ENCODE data around the gene CFAP74.

Gene CFAP74

DNA sequence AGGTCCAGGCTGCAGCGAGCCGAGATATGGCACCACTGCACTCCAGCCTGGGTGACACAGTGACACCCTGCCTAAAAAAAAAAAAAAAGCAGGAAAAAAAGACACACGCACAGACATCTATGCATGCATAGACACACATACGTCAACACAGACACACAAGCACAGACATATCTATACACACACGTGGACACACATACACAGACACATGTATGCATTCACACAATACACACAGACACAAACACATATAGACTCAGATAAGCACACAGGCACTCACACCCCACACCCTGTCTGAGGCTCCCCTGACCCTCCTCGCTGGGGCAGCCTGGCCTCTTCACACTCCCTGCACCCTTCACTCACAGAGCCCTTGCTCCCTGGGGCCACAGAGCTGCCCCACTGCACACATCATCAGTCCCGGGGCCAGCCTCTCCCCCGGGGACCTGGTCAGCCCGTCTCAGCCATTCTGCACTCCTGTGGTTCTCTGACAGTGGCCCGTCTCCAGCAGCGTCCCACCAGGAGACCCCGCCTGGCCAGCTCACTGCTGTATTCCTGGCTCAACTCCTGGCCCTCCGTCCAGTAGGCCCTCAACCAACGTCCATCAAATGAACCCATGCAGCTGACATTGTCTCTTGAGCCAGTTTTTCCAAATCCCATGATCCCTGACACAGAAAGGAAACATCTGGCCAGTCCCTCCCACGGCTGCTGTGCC, 42.0 kb upstream of the CFAP74 start:
- TF ChIP-seq NFIC (IDR thresholded peaks at IDR 0.05) (no peak), YY1 (IDR thresholded peaks at IDR 0.05; ENCODE audit: low read depth) (no peak), EGR1 (IDR thresholded peaks at IDR 0.05) (no peak), TEAD4 (IDR thresholded peaks at IDR 0.05) (no peak), CREB1 (IDR thresholded peaks at IDR 0.05; ENCODE audit: low read depth) (no peak), ZBTB7A (IDR thresholded peaks at IDR 0.05; ENCODE audit: low read depth) (no peak), FOXM1 (IDR thresholded peaks at IDR 0.05; ENCODE audit: borderline replicate concordance, low read depth) (no peak), RAD21 (IDR thresholded peaks at IDR 0.05; ENCODE audit: low read depth) (no peak), TAF1 (IDR thresholded peaks at IDR 0.05; ENCODE audit: low read depth) (no peak)
- TF ChIP-seq, protein P1, sequence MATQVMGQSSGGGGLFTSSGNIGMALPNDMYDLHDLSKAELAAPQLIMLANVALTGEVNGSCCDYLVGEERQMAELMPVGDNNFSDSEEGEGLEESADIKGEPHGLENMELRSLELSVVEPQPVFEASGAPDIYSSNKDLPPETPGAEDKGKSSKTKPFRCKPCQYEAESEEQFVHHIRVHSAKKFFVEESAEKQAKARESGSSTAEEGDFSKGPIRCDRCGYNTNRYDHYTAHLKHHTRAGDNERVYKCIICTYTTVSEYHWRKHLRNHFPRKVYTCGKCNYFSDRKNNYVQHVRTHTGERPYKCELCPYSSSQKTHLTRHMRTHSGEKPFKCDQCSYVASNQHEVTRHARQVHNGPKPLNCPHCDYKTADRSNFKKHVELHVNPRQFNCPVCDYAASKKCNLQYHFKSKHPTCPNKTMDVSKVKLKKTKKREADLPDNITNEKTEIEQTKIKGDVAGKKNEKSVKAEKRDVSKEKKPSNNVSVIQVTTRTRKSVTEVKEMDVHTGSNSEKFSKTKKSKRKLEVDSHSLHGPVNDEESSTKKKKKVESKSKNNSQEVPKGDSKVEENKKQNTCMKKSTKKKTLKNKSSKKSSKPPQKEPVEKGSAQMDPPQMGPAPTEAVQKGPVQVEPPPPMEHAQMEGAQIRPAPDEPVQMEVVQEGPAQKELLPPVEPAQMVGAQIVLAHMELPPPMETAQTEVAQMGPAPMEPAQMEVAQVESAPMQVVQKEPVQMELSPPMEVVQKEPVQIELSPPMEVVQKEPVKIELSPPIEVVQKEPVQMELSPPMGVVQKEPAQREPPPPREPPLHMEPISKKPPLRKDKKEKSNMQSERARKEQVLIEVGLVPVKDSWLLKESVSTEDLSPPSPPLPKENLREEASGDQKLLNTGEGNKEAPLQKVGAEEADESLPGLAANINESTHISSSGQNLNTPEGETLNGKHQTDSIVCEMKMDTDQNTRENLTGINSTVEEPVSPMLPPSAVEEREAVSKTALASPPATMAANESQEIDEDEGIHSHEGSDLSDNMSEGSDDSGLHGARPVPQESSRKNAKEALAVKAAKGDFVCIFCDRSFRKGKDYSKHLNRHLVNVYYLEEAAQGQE (IDR thresholded peaks at IDR 0.05; ENCODE audit: low read depth) = no peak
- TF ChIP-seq, protein P2, sequence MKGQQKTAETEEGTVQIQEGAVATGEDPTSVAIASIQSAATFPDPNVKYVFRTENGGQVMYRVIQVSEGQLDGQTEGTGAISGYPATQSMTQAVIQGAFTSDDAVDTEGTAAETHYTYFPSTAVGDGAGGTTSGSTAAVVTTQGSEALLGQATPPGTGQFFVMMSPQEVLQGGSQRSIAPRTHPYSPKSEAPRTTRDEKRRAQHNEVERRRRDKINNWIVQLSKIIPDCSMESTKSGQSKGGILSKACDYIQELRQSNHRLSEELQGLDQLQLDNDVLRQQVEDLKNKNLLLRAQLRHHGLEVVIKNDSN (IDR thresholded peaks at IDR 0.05) = no peak
- TF ChIP-seq, protein P3, sequence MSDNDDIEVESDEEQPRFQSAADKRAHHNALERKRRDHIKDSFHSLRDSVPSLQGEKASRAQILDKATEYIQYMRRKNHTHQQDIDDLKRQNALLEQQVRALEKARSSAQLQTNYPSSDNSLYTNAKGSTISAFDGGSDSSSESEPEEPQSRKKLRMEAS (IDR thresholded peaks at IDR 0.05) = no peak

DNA sequence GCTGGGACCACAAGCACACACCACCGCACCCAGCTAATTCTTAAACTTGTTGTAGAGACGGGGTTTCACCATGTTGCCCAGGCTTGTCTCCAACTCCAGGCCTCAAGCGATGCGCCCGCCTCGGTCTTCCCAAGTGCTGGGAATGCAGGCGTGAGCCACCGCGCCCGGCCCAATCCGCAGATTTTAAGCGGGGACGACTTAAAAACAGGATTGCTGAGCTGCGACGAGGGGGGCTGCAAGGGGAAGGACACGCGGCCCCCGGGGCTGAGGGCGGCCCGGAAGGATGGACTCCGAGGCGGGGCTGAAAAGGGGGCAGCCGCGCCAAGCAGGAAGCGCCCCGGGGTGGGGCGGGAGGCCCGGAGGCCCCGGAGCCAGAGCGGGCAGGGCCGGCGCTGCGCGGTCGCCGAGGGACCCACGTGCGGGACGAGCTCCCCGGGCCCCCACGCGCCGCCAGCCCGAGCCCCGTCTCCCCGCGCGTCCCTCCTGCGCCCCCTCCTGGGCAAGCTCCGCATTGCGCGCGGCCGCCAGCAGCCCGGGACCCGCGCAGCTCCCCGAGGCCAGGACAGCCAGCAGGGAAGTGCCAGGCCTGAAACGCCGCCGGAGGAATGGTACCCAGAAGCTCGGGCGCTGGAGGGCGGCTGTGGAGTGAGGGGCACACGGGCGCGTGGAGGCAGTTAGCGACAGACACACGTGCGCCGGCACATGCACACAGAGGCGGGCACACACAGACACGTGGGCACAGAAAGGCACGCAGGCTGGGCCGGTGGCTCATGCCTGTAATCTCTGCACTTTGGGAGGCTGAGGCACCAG, 41.1 kb upstream of the CFAP74 start:
- TF ChIP-seq, protein P3 (IDR thresholded peaks at IDR 0.05) = peak; percentile 45; the same call in 1 of the 2 replicates
- no peak for TF ChIP-seq EGR1 (IDR thresholded peaks at IDR 0.05)
- peak; percentile 77 for TF ChIP-seq RAD21 (IDR thresholded peaks at IDR 0.05; ENCODE audit: low read depth)
- TF ChIP-seq NFIC (IDR thresholded peaks at IDR 0.05) = no peak

DNA sequence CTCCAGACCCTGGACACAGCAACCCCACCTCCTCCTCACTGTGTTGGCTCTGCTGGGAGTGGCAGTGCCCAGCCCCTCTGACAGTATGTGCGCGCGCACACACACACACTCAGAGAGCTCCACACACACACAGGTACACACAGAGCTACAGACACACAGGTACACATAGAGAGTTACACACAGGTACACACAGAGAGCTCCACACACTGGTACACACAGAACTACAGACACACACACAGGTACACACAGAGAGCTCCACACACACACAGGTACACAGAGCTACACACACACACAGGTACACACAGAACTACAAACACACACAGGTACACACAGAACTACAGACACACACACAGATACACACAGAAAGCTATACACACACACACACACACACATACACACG, 40.3 kb upstream of the CFAP74 start:
- TF ChIP-seq ZBTB7A (IDR thresholded peaks at IDR 0.05; ENCODE audit: low read depth) = no peak
- TF ChIP-seq, protein P3 (IDR thresholded peaks at IDR 0.05) = no peak
- no peak for TF ChIP-seq FOXM1 (IDR thresholded peaks at IDR 0.05; ENCODE audit: borderline replicate concordance, low read depth)
- TF ChIP-seq EGR1 (IDR thresholded peaks at IDR 0.05) = no peak
- no peak for TF ChIP-seq TCF12 (IDR thresholded peaks at IDR 0.05; ENCODE audit: low read depth)
- TF ChIP-seq, protein P1 (IDR thresholded peaks at IDR 0.05; ENCODE audit: low read depth) = no peak
- TF ChIP-seq TAF1 (IDR thresholded peaks at IDR 0.05; ENCODE audit: low read depth) = no peak
- TF ChIP-seq, protein P2 (IDR thresholded peaks at IDR 0.05) = no peak
- TF ChIP-seq RAD21 (IDR thresholded peaks at IDR 0.05; ENCODE audit: low read depth) = no peak
- TF ChIP-seq CEBPB (IDR thresholded peaks at IDR 0.05) = no peak
- no peak for TF ChIP-seq YY1 (IDR thresholded peaks at IDR 0.05; ENCODE audit: low read depth)
- no peak for TF ChIP-seq NFIC (IDR thresholded peaks at IDR 0.05)
- TF ChIP-seq EP300 (IDR thresholded peaks at IDR 0.05; ENCODE audit: borderline replicate concordance) = no peak
- TF ChIP-seq CREB1 (IDR thresholded peaks at IDR 0.05; ENCODE audit: low read depth) = no peak

DNA sequence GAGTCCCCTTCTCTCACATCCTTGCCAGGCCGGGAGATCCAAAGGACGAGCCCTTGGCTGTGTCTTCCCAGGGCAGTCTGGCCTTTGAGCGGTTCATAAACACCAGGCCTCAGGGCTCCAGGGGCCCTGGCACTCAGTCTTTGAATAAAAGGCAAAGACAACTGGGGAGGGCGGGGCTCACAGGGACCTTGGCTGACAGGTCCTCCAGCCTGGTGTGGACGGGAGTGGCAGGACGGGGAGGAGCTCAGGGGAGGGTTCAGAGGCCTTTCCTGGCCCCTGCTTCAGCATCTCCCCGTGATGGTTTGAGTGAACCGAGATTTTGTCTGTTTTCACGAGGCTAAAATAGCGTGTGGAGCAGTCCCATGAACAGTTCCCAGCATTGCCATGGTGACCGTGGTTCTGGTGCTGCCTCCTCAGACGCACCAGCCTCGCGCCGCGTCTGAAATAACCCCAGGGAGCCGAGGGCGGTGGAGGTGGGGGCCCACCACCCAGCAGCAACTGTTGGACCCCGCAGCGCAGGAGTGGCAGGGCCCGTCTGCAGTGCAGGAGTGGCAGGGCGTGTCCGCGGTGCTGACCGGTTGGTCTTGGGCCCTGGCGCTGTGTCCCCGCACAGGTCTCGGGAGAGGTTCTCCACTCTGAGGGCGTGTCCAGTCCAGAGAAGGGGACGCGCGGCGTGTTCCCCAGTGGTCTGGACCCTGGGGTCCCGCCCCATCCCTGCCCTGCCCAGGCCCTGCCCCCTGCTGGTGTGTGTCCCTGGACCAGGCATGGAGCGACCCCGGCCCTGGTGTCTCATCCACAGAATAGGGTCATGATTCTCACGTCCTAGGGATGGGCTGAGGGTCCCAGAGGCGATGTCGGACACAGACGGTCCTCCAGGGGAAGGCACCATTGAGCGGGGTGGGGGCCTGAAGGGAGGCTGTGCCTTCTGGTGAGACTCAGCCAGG, 39.5 kb upstream of the CFAP74 start:
- TF ChIP-seq, protein P2 (IDR thresholded peaks at IDR 0.05) = no peak
- TF ChIP-seq YY1 (IDR thresholded peaks at IDR 0.05; ENCODE audit: low read depth) (no peak), CEBPB (IDR thresholded peaks at IDR 0.05) (no peak), TCF12 (IDR thresholded peaks at IDR 0.05; ENCODE audit: low read depth) (no peak), RAD21 (IDR thresholded peaks at IDR 0.05; ENCODE audit: low read depth) (no peak), EGR1 (IDR thresholded peaks at IDR 0.05) (no peak), EP300 (IDR thresholded peaks at IDR 0.05; ENCODE audit: borderline replicate concordance) (no peak)
- TF ChIP-seq, protein P1 (IDR thresholded peaks at IDR 0.05; ENCODE audit: low read depth) = no peak
- TF ChIP-seq, protein P3 (IDR thresholded peaks at IDR 0.05) = no peak
